ENCODE results near the gene RPAP3.
A peak's percentile ranks its signal among the peaks of the same experiment; 100 is the strongest.

Gene RPAP3

GRCh38 chr12:47753021-47754001 is 47.5 kb upstream of the RPAP3 start:
- H2AFZ ChIP-seq (ENCODE audit: low read length), result no peak overlapping the region
- no peaks in the 10 kb centered on the region for H3K9me3 ChIP-seq (ENCODE audit: insufficient read depth, low read depth, low read length)
- peak overlapping the region; percentile 66 for H3K4me3 ChIP-seq (ENCODE audit: low read length, poor library complexity, severe bottlenecking)
- peak overlapping the region; percentile 67 for H3K9ac ChIP-seq (ENCODE audit: low read depth, low read length, poor library complexity, severe bottlenecking)
- H3F3A ChIP-seq (ENCODE audit: low read depth), result no peaks in the 10 kb centered on the region
- H4K20me1 ChIP-seq (ENCODE audit: insufficient read depth, low read length, poor library complexity, severe bottlenecking), result no peaks in the 10 kb centered on the region
- H3K36me3 ChIP-seq (ENCODE audit: insufficient read depth, low read length), result no peaks in the 10 kb centered on the region; the same call in 1 of the 2 replicates
- no peaks in the 10 kb centered on the region for H3K27me3 ChIP-seq (ENCODE audit: insufficient read depth, low read length, poor library complexity, severe bottlenecking)
- H3K4me2 ChIP-seq (ENCODE audit: low read depth, low read length, poor library complexity, severe bottlenecking), result peak overlapping the region; percentile 74
- H3K4me1 ChIP-seq (ENCODE audit: insufficient read depth, low read length, poor library complexity, severe bottlenecking), result peaks cover 57% of the 10 kb centered on the region
- H3K9me2 ChIP-seq (replicated peaks; ENCODE audit: low read depth, low read length), result no peaks in the 10 kb centered on the region
- TF ChIP-seq CTCF (conservative IDR thresholded peaks at IDR 0.05; ENCODE audit: low read length), result no peak
- TF ChIP-seq EZH2phosphoT487 (IDR thresholded peaks at IDR 0.05; ENCODE audit: borderline replicate concordance), result no peak
- H3K79me2 ChIP-seq (ENCODE audit: insufficient read depth, low read length), result peaks cover 35% of the 10 kb centered on the region

GRCh38 chr12:47752552-47752951 is 46.7 kb upstream of the RPAP3 start:
- peak overlapping the region; percentile 67 for H3K9ac ChIP-seq (ENCODE audit: low read depth, low read length, poor library complexity, severe bottlenecking)
- H2AFZ ChIP-seq (ENCODE audit: low read length), result no peak overlapping the region

GRCh38 chr12:47752121-47752520 is 46.3 kb upstream of the RPAP3 start:
- Histone ChIP-seq H3F3A (ENCODE audit: low read depth) (no peaks in the 10 kb centered on the region), H3K79me2 (ENCODE audit: insufficient read depth, low read length) (peaks cover 23% of the 10 kb centered on the region; the same call in 1 of the 2 replicates), H3K36me3 (ENCODE audit: insufficient read depth, low read length) (no peaks in the 10 kb centered on the region; the same call in 1 of the 2 replicates), H3K4me1 (ENCODE audit: insufficient read depth, low read length, poor library complexity, severe bottlenecking) (peaks cover 46% of the 10 kb centered on the region), H2AFZ (ENCODE audit: low read length) (no peak overlapping the region), H3K9me3 (ENCODE audit: insufficient read depth, low read depth, low read length) (no peaks in the 10 kb centered on the region), H3K9ac (ENCODE audit: low read depth, low read length, poor library complexity, severe bottlenecking) (no peak overlapping the region), H3K9me2 (replicated peaks; ENCODE audit: low read depth, low read length) (no peaks in the 10 kb centered on the region), H4K20me1 (ENCODE audit: insufficient read depth, low read length, poor library complexity, severe bottlenecking) (no peaks in the 10 kb centered on the region), H3K27me3 (ENCODE audit: insufficient read depth, low read length, poor library complexity, severe bottlenecking) (no peaks in the 10 kb centered on the region), H3K4me2 (ENCODE audit: low read depth, low read length, poor library complexity, severe bottlenecking) (no peak overlapping the region), H3K4me3 (ENCODE audit: low read length, poor library complexity, severe bottlenecking) (no peak overlapping the region)
- TF ChIP-seq EZH2phosphoT487 (IDR thresholded peaks at IDR 0.05; ENCODE audit: borderline replicate concordance) (no peak), CTCF (conservative IDR thresholded peaks at IDR 0.05; ENCODE audit: low read length) (no peak)

More at GRCh38 chr12:47752552-47752951, 46.7 kb upstream of the RPAP3 start:
- no peaks in the 10 kb centered on the region for H4K20me1 ChIP-seq (ENCODE audit: insufficient read depth, low read length, poor library complexity, severe bottlenecking)
- H3K9me3 ChIP-seq (ENCODE audit: insufficient read depth, low read depth, low read length), result no peaks in the 10 kb centered on the region
- peaks cover 50% of the 10 kb centered on the region for H3K4me1 ChIP-seq (ENCODE audit: insufficient read depth, low read length, poor library complexity, severe bottlenecking)
- no peaks in the 10 kb centered on the region for H3F3A ChIP-seq (ENCODE audit: low read depth)
- peak overlapping the region; percentile 74 for H3K4me2 ChIP-seq (ENCODE audit: low read depth, low read length, poor library complexity, severe bottlenecking)
- H3K27me3 ChIP-seq (ENCODE audit: insufficient read depth, low read length, poor library complexity, severe bottlenecking), result no peaks in the 10 kb centered on the region
- H3K9me2 ChIP-seq (replicated peaks; ENCODE audit: low read depth, low read length), result no peaks in the 10 kb centered on the region
- H3K36me3 ChIP-seq (ENCODE audit: insufficient read depth, low read length), result no peaks in the 10 kb centered on the region; the same call in 1 of the 2 replicates
- peak overlapping the region; percentile 66 for H3K4me3 ChIP-seq (ENCODE audit: low read length, poor library complexity, severe bottlenecking)
- TF ChIP-seq CTCF (conservative IDR thresholded peaks at IDR 0.05; ENCODE audit: low read length) (no peak), EZH2phosphoT487 (IDR thresholded peaks at IDR 0.05; ENCODE audit: borderline replicate concordance) (no peak)
- peaks cover 28% of the 10 kb centered on the region for H3K79me2 ChIP-seq (ENCODE audit: insufficient read depth, low read length)
